HUES64 (cell line): ENCODE results near the gene SEMA7A.

Experiments
- H3K27ac ChIP-seq: 2 replicates; pipeline ENCODE4 v1.7.0; 2013; ENCODE audit warnings: low read depth, low read length, inconsistent platforms
- H3K27me3 ChIP-seq: 2 replicates; pipeline ENCODE4 v1.6.1; 2013; ENCODE audit warnings: mild to moderate bottlenecking, low read length; ENCODE audit not compliant: insufficient read depth
- H3K36me3 ChIP-seq: 2 replicates; pipeline ENCODE4 v1.6.1; 2013; ENCODE audit warnings: mild to moderate bottlenecking, low read length; ENCODE audit not compliant: insufficient read depth
- H3K4me1 ChIP-seq: 2 replicates; pipeline ENCODE4 v1.6.1; 2013; ENCODE audit warnings: mild to moderate bottlenecking, low read length, moderate library complexity; ENCODE audit not compliant: insufficient read depth
- H3K4me3 ChIP-seq: 2 replicates; pipeline ENCODE4 v1.5.1; 2013; ENCODE audit warnings: mild to moderate bottlenecking, low read length, moderate library complexity
- H3K9ac ChIP-seq: 2 replicates; pipeline ENCODE4 v1.6.1; 2013; ENCODE audit warnings: mild to moderate bottlenecking, low read depth, low read length
- H3K9me3 ChIP-seq: 2 replicates; pipeline ENCODE4 v1.6.1; 2013; ENCODE audit warnings: low read depth, low read length; ENCODE audit not compliant: insufficient read depth
- WGBS: fragments of 150-250, 120-280 bp; methylation state at CpG from one replicate; pipeline ENCODE4 v1.1.7; 2013; ENCODE audit warnings: missing lambda C conversion rate; 5-methylcytosine and 5-hydroxymethylcytosine counted together

SEMA7A gene

DNA sequence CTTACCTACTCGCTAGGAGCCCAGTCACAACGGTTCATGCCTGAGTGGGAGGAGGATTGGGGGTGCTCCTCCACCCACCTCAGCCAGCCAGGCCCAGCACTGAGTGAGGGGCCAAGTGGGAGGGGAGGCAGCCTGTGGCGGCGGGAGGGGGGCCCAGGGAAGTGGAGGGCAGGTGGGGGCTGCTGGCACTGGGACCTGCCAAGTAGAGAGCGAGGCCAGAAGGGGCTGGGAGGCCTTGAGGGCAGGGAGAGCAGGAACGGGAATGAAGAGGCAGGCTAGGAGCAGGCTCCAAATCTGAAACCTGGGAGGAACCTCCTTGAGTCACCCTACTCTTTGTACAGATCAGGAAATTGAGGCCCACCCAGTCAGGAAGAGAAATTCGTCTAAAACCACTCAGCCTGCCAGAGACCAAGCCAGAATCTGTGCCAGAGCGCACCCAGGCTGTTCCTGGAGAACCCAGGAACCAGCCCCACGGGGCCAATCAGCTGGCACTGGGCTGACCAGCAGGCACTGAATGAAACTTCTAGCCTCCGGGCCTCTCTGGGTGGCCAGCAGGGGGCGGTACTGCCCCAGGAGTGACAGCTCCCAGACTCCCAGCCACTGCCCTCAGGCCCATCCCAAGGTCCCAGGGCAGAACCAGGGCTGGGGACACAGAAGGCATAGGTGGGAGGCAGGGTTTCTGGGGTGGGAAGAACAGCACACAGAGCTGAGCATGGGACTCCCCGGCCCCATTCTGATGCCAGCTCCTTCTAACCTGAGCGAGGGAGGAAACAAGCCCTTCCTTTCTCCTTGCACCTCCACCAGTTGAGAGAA is 51.5 kb downstream of the SEMA7A start:
- Histone ChIP-seq H3K9me3 (no peaks in the 10 kb centered on the region), H3K27ac (no peak overlapping the region), H3K4me3 (no peak overlapping the region), H3K36me3 (no peaks in the 10 kb centered on the region), H3K4me1 (peaks cover 11% of the 10 kb centered on the region), H3K9ac (no peak overlapping the region), H3K27me3 (no peaks in the 10 kb centered on the region)
- 51% methylated on average over 13 of the region's 13 CpGs for WGBS

DNA sequence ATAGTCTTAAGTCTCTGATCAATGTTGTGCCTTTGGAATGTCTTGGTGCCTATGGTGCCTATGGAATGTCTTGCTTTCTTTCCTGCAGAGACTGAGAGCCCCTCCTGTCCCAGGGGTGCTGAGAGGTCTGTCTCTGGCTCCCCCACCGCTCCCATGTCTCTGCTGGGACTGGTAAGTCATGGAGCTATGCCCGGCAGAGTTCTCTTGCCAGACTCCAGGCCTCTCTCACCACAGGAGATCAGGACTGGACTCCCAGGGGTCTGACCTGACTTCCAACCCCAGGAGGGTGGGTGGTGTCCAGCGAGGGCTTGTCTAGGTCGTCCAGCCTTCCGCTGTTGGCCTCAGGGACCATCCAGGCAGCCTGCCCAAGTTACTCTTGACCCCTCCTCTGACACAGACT is 52.3 kb downstream of the SEMA7A start:
- 81% methylated on average over 5 of the region's 5 CpGs for WGBS
- no peak overlapping the region for H3K27ac ChIP-seq
- no peak overlapping the region for H3K9ac ChIP-seq
- no peak overlapping the region for H3K4me3 ChIP-seq
- no peaks in the 10 kb centered on the region for H3K27me3 ChIP-seq
- no peaks in the 10 kb centered on the region for H3K36me3 ChIP-seq
- no peaks in the 10 kb centered on the region for H3K9me3 ChIP-seq
- H3K4me1 ChIP-seq: peaks cover 11% of the 10 kb centered on the region

DNA sequence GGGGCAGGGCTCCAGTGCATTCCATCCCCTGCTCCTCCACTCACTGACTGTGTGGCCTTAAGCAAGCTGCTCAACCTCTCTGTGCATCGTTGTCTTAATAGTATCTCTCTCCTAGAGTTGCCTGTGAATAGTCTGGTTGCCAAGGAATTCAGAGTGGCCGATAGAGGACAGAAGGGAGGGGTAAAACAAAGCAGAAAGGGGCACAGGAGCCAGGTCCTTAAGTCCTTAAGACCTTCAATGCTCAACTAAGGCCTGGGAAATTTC is 52.6 kb downstream of the SEMA7A start:
- Histone ChIP-seq H3K36me3 (no peaks in the 10 kb centered on the region), H3K4me1 (peaks cover 11% of the 10 kb centered on the region), H3K27ac (no peak overlapping the region), H3K4me3 (no peak overlapping the region), H3K9ac (no peak overlapping the region), H3K9me3 (no peaks in the 10 kb centered on the region), H3K27me3 (no peaks in the 10 kb centered on the region)
- 90% methylated on average over 2 of the region's 2 CpGs for WGBS

DNA sequence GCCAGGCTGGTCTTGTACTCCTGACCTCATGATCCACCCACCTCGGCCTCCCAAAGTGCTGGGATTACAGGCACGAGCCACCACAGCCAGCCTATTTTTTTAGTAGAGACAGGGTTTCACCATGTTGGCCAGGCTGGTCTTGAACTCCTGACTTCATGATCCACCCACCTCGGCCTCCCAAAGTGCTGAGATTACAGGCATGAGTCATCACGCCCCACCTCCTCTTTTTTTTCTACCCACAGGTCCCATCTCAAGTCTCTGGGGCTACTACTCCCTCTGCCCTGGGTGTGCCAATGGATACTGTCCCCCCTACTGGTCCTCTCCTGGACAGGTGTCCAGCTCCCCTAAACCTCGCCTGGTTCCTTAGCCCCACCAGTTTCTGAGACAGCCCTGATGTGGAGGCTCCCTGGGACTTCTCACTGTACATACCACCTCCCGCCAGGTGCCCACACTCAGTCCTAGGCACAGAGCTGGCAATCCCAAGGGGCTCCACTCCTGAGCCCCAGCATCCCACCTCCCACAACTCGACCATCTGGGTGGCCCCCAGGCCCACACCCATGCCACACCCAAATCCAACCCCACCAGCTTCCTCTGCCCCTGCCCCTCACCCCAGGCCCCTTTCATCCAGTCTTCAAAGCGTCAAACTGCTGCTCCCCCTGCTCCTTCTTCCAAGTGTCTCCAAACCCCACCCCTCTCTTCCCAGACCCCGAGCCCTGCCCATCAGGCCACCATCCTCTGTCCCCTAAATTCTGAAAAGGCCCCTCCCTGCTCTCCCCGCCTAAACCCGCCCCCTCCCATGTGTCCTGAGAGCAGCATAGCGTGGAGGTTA is 53.2 kb downstream of the SEMA7A start:
- peaks cover 6% of the 10 kb centered on the region for H3K4me1 ChIP-seq
- H3K9ac ChIP-seq: no peak overlapping the region
- 74% methylated on average over 12 of the region's 12 CpGs for WGBS
- H3K9me3 ChIP-seq: no peaks in the 10 kb centered on the region
- no peaks in the 10 kb centered on the region for H3K36me3 ChIP-seq
- H3K27me3 ChIP-seq: no peaks in the 10 kb centered on the region
- H3K4me3 ChIP-seq: no peak overlapping the region
- H3K27ac ChIP-seq: no peak overlapping the region

DNA sequence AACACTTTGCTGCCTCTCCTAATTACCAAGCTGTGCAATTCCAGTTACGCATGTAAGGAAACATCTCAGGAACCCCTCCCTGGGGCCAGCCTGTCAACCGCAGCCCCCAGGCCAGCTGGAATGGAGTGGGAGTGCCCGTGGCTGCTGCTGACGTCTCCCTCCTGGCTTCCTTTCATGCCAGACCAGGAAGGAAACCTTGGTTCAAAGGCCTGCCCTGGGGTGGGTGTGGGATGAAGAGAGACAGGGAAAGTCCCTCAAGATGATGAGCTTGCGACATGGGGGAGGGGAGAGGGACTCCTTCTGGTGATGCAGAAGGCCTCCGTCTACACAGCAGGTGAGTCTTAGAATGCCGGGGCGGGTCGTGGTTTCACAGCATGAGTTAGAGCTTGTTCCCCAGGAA is 54.9 kb downstream of the SEMA7A start:
- Histone ChIP-seq H3K36me3 (no peaks in the 10 kb centered on the region), H3K4me3 (no peak overlapping the region), H3K4me1 (peaks cover 12% of the 10 kb centered on the region), H3K27me3 (no peaks in the 10 kb centered on the region; the same call in 1 of the 2 replicates), H3K9me3 (no peaks in the 10 kb centered on the region), H3K9ac (no peak overlapping the region), H3K27ac (no peak overlapping the region)
- 58% methylated on average over 9 of the region's 9 CpGs for WGBS

DNA sequence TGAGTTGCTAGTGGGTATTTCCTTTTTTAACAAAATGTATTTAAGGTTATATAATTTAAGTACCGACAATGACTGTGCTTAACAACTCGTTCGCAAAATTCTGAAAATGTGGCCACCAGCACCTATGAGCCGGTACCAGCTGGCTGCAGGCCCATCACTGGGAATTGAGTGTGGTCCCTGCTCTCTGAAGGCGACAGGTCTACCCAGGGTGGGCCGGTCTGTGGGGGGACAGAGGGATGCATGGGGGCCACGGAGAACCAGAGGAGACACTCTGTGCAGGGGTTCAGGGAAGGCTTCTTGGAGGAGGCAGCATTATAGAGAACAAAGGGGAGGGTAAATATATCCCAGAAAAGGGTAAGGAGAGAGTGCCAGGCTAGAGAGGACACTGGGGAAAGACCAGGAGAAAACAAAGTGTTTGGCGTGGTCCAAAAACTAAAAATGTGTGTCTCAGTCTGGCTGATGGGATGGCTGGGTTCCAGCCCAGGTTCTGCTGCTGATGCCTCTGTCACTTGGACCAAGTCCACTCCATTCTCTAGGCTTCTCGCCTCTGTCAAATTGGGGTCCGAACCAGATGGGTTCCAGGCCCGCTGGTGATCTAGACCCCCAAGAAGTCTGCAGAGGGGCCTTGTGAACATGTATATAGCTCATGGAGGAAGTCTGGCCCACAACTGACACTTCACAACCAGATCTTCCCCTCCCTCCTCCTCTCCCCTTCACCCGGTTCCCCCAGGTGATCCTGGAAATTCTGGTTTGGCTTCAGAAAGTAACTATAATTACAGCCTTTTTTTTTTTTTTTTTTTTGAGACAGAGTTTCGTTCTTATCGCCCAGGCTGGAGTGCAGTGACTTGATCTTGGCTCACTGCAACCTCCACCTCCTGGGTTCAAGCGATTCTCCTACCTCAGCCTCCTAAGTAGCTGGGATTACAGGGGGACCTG is 55.7 kb downstream of the SEMA7A start:
- no peak overlapping the region for H3K4me3 ChIP-seq

DNA sequence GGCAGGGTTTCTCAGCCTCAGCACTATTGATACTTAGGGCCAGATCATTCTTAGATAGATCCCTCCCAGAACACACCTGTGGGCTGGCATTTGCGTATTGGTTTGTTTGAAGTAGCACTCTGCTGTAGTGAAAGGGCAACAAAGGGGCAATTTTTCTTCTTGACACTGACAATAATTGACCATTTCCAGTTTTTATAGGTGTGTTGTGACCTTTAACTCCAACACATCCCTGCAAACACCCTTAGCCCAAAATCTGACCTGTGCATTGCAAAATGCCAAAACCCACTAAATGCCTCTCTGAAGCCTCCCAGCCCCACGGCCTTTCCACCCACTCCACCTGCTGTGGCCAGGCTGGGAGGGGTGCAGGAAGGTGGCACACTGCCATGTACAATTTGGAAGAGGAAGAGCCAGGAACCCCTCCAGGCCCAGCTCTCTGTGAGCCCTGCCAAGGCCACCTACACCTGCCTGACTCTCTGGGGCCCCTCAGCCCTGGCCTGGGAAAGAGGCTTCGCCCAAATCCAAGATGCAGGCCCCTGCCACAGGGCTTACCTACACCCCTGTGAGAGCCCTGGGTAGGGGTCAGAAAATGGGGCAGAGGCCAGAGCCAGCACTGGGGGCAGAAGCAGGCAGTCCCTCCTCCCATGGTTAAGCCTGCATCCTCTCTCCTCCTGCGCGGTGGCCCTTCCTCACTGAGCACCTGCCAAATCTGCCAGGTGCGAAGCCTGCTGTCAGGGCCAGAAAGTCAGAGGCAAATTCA is 56.8 kb downstream of the SEMA7A start:
- Histone ChIP-seq H3K4me1 (peaks cover 12% of the 10 kb centered on the region), H3K36me3 (no peaks in the 10 kb centered on the region), H3K27ac (no peak overlapping the region), H3K4me3 (no peak overlapping the region), H3K27me3 (no peaks in the 10 kb centered on the region; the same call in 1 of the 2 replicates), H3K9me3 (no peaks in the 10 kb centered on the region), H3K9ac (no peak overlapping the region)
- 93% methylated on average over 6 of the region's 6 CpGs for WGBS

More for the DNA sequence above, 55.7 kb downstream of the SEMA7A start:
- Histone ChIP-seq H3K4me1 (peaks cover 12% of the 10 kb centered on the region), H3K27me3 (no peaks in the 10 kb centered on the region; the same call in 1 of the 2 replicates), H3K9ac (no peak overlapping the region), H3K9me3 (no peaks in the 10 kb centered on the region), H3K27ac (no peak overlapping the region), H3K36me3 (no peaks in the 10 kb centered on the region)
- WGBS: 89% methylated on average over 15 of the region's 15 CpGs

DNA sequence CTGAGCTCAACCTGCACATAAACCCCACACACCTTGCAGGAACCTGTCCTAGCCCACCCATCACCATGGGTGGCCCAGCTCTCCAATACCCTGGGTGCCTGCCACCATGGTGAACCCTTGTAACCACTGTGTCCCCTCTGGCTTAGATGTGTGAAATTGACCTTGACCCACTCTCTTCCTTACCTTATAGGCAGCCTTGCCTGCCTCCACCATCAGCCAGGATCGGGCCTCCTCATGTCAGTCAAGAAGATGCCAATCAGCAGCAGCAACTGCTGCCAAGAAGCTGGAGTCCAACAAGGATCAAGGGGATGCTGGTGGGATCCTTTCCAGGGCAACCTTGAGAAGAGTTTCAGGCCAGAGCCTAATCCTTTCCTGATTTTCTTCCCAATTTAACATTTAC is 57.5 kb downstream of the SEMA7A start:
- WGBS: 83% methylated on average over 1 of the region's 1 CpG
- Histone ChIP-seq H3K4me3 (no peak overlapping the region), H3K4me1 (peaks cover 12% of the 10 kb centered on the region), H3K27me3 (no peaks in the 10 kb centered on the region; the same call in 1 of the 2 replicates), H3K9me3 (no peaks in the 10 kb centered on the region), H3K36me3 (no peaks in the 10 kb centered on the region), H3K9ac (no peak overlapping the region), H3K27ac (no peak overlapping the region)

DNA sequence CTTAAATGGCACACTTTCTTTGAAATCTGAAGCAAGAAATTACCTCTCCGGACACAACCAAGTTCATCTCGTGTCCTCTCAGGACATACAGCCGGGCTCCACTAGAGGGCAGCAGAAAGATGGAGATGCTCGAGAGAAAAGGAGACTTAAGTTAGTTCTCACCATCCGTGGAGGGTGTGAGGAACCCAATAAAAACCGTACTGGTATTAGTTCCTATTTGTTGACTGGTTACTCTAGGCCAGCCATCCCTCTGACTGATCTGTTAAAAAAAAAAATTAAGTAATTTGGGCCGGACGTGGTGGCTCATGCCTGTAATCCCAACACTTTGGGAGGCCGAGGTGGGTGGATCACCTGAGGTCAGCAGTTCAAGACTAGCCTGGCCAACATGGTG is 58.5 kb downstream of the SEMA7A start:
- no peaks in the 10 kb centered on the region; the same call in 1 of the 2 replicates for H3K27me3 ChIP-seq
- H3K4me3 ChIP-seq: peak overlapping the region; percentile 64; the same call in 1 of the 2 replicates
- H3K9ac ChIP-seq: no peak overlapping the region

DNA sequence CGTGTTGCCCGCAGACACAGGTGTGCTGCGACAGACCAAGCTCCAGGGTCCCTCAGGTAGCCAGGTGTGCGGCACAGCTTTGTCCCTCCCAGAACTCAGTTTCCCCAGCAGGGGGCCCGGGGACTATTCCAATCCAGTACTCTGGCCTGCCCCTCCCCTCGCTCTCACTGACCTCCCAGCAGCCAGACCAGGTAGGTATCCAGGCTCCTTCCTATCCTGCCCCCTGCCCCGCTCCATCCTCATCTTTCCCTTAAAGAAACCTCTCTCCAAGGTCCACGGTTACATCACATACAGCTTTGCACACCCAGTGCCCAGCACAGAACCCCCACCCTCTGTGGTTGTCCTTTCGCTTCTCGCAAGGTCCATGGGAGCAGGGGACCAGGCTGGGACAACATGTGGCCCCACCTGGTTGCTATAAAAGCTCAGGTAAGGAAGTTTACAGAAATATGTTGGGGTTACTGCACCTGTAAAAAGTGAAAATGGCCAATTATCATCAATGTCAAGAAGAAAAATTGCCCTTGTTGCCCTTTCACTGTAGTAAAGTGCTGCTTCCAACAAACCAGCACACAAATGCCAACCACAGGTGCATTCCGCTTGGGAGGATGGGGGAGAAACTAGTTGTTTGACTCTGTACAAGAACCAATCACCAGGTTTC is 59.0 kb downstream of the SEMA7A start:
- Histone ChIP-seq H3K36me3 (no peaks in the 10 kb centered on the region), H3K9me3 (no peaks in the 10 kb centered on the region), H3K27me3 (no peaks in the 10 kb centered on the region; the same call in 1 of the 2 replicates), H3K27ac (no peak overlapping the region), H3K4me1 (peaks cover 12% of the 10 kb centered on the region), H3K4me3 (peak overlapping the region; percentile 64), H3K9ac (no peak overlapping the region)
- WGBS: 25% methylated on average over 10 of the region's 11 CpGs

More for the DNA sequence above, 58.5 kb downstream of the SEMA7A start:
- no peaks in the 10 kb centered on the region for H3K9me3 ChIP-seq
- H3K36me3 ChIP-seq: no peaks in the 10 kb centered on the region
- 27% methylated on average over 9 of the region's 9 CpGs for WGBS
- H3K27ac ChIP-seq: no peak overlapping the region
- H3K4me1 ChIP-seq: peaks cover 12% of the 10 kb centered on the region
